ENCODE measurements around the gene FCSK. TPM values are rescaled to one million over a fixed set of nuclear protein-coding genes. Genes with fewer than 3 reads are reported as not detected.

FCSK gene
- total and polyA plus RNA-seq, 2 of the 13 experiments (the other 11 are each of a cell fraction or from before 2014, with no cell fraction given), result 9.1 to 19.2 TPM

DNA sequence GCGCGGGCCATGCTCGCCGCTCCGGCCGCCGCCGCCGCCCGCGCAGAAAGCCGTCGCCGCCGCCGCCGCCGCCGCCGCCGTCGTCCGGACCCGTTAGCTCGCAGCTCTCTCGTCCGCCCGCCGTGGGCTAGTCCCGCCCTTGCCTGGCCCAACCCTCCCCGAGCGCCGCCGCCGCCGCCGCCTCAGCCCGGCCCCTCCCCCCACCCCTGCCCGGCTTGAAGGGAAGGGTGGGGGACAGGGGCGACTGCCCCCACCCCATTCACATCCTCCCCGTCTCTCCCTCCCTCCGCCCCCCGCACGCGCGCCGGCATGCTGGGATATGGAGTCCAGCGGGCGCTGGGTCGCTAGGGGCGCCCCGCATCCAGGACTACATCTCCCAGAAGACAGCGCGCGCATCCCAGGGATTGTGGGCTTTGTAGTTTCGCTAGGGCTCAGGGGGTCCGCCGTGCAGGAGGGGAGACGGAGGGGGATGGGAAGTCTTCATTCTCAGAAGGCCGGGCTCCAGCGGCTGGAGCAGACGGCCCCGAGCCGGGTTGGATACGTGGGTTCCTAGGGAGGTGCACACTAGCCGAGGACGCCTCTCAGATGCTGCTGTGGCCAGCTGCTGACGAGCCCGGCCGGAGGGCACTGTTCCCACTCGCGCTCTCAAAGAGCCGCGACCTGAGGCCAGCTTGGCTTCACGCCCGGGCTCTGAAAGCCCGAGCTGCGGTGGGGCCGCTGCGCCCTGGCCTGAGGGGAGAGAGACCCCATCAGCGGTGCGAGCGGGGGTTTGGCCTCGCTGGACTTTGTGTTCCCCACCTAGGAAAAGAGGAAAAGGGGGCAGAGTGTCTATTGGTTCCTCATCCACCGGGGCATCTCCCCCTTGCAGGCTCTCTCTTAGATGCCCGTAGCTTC, 15.2 kb upstream of the FCSK start, which contains the start of gene ST3GAL2 (continued):
- TF ChIP-seq, protein P1, sequence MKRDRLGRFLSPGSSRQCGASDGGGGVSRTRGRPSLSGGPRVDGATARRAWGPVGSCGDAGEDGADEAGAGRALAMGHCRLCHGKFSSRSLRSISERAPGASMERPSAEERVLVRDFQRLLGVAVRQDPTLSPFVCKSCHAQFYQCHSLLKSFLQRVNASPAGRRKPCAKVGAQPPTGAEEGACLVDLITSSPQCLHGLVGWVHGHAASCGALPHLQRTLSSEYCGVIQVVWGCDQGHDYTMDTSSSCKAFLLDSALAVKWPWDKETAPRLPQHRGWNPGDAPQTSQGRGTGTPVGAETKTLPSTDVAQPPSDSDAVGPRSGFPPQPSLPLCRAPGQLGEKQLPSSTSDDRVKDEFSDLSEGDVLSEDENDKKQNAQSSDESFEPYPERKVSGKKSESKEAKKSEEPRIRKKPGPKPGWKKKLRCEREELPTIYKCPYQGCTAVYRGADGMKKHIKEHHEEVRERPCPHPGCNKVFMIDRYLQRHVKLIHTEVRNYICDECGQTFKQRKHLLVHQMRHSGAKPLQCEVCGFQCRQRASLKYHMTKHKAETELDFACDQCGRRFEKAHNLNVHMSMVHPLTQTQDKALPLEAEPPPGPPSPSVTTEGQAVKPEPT (CRISPR knock-in tag; IDR thresholded peaks at IDR 0.05; ENCODE audit: low read depth), result peak; percentile 76; the same call in 1 of the 2 replicates
- TF ChIP-seq CBX5 (CRISPR knock-in tag; IDR thresholded peaks at IDR 0.05; ENCODE audit: borderline replicate concordance) (peak; percentile 53; the same call in 1 of the 2 replicates), TCF7 (IDR thresholded peaks at IDR 0.05; ENCODE audit: low read depth) (no peak; the same call in 1 of the 2 replicates), CC2D1A (CRISPR knock-in tag; IDR thresholded peaks at IDR 0.05) (no peak), SSRP1 (CRISPR knock-in tag; IDR thresholded peaks at IDR 0.05) (no peak), SRSF4 (IDR thresholded peaks at IDR 0.05; ENCODE audit: low read depth, low read length, poor library complexity, severe bottlenecking) (no peak), ZNF761 (CRISPR knock-in tag; conservative IDR thresholded peaks at IDR 0.05) (peak; percentile 90), NFATC3 (CRISPR knock-in tag; IDR thresholded peaks at IDR 0.05) (no peak), ZNF781 (CRISPR knock-in tag; IDR thresholded peaks at IDR 0.05; ENCODE audit: borderline replicate concordance, not compliant biosample characterization) (no peak), HNF1A (IDR thresholded peaks at IDR 0.05; ENCODE audit: low read depth) (peak; percentile 72), HNF1A (CRISPR knock-in tag; IDR thresholded peaks at IDR 0.05; ENCODE audit: borderline replicate concordance) (peak; percentile 76), CERS6 (CRISPR knock-in tag; IDR thresholded peaks at IDR 0.05) (no peak)
- TF ChIP-seq, protein P2, sequence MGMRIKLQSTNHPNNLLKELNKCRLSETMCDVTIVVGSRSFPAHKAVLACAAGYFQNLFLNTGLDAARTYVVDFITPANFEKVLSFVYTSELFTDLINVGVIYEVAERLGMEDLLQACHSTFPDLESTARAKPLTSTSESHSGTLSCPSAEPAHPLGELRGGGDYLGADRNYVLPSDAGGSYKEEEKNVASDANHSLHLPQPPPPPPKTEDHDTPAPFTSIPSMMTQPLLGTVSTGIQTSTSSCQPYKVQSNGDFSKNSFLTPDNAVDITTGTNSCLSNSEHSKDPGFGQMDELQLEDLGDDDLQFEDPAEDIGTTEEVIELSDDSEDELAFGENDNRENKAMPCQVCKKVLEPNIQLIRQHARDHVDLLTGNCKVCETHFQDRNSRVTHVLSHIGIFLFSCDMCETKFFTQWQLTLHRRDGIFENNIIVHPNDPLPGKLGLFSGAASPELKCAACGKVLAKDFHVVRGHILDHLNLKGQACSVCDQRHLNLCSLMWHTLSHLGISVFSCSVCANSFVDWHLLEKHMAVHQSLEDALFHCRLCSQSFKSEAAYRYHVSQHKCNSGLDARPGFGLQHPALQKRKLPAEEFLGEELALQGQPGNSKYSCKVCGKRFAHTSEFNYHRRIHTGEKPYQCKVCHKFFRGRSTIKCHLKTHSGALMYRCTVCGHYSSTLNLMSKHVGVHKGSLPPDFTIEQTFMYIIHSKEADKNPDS (CRISPR knock-in tag; IDR thresholded peaks at IDR 0.05), result peak; percentile 92
- TF ChIP-seq, protein P3, sequence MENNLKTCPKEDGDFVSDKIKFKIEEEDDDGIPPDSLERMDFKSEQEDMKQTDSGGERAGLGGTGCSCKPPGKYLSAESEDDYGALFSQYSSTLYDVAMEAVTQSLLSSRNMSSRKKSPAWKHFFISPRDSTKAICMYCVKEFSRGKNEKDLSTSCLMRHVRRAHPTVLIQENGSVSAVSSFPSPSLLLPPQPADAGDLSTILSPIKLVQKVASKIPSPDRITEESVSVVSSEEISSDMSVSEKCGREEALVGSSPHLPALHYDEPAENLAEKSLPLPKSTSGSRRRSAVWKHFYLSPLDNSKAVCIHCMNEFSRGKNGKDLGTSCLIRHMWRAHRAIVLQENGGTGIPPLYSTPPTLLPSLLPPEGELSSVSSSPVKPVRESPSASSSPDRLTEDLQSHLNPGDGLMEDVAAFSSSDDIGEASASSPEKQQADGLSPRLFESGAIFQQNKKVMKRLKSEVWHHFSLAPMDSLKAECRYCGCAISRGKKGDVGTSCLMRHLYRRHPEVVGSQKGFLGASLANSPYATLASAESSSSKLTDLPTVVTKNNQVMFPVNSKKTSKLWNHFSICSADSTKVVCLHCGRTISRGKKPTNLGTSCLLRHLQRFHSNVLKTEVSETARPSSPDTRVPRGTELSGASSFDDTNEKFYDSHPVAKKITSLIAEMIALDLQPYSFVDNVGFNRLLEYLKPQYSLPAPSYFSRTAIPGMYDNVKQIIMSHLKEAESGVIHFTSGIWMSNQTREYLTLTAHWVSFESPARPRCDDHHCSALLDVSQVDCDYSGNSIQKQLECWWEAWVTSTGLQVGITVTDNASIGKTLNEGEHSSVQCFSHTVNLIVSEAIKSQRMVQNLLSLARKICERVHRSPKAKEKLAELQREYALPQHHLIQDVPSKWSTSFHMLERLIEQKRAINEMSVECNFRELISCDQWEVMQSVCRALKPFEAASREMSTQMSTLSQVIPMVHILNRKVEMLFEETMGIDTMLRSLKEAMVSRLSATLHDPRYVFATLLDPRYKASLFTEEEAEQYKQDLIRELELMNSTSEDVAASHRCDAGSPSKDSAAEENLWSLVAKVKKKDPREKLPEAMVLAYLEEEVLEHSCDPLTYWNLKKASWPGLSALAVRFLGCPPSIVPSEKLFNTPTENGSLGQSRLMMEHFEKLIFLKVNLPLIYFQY (CRISPR knock-in tag; IDR thresholded peaks at IDR 0.05; ENCODE audit: borderline replicate concordance), result peak; percentile 56; the same call in 1 of the 2 replicates

Data from HepG2 (cell line).